Adipocyte (in vitro differentiated cells): ENCODE data around the gene HPS3.

ENCODE experiments used
- DNase-seq: peaks from one replicate; pipeline ENCODE4 v3.0.0-alpha.2; 2015; ENCODE audit warnings: low read depth
- H3K27me3 ChIP-seq: replicated peaks from 2 replicates; pipeline ENCODE4 v1.7.0; 2013; ENCODE audit warnings: mild to moderate bottlenecking, low read length, moderate library complexity; ENCODE audit not compliant: control insufficient read depth, insufficient read depth
- H3K36me3 ChIP-seq: 2 replicates; pipeline ENCODE4 v1.7.0; 2013; ENCODE audit warnings: low read length, mild to moderate bottlenecking, moderate library complexity; ENCODE audit not compliant: control insufficient read depth, insufficient read depth, severe bottlenecking
- H3K4me1 ChIP-seq: 2 replicates; pipeline ENCODE4 v1.7.0; 2013; ENCODE audit warnings: mild to moderate bottlenecking, low read length, moderate library complexity; ENCODE audit not compliant: control insufficient read depth, insufficient read depth
- H3K4me3 ChIP-seq: 2 replicates; pipeline ENCODE4 v1.7.0; 2013; ENCODE audit warnings: mild to moderate bottlenecking, low read length, moderate library complexity
- H3K9ac ChIP-seq: 2 replicates; pipeline ENCODE4 v1.7.0; 2013; ENCODE audit warnings: mild to moderate bottlenecking, low read length, moderate library complexity
- H3K9me3 ChIP-seq: 2 replicates; pipeline ENCODE4 v1.7.0; 2013; ENCODE audit warnings: mild to moderate bottlenecking, low read length, moderate library complexity; ENCODE audit not compliant: control insufficient read depth

Gene HPS3

GRCh38 chr3:149120051-149120972, 9.1 kb upstream of the HPS3 start:
- H3K36me3 ChIP-seq, result no peaks in the 10 kb centered on the region
- no peak overlapping the region for H3K9ac ChIP-seq
- DNase-seq, result peak; percentile 88
- H3K9me3 ChIP-seq, result no peaks in the 10 kb centered on the region
- no peak overlapping the region for H3K4me3 ChIP-seq
- no peaks in the 10 kb centered on the region for H3K27me3 ChIP-seq
- H3K4me1 ChIP-seq, result no peaks in the 10 kb centered on the region

- Histone ChIP-seq H3K27me3 (no peaks in the 10 kb centered on the region), H3K4me1 (no peaks in the 10 kb centered on the region), H3K4me3 (no peak overlapping the region), H3K36me3 (no peaks in the 10 kb centered on the region), H3K9ac (no peak overlapping the region), H3K9me3 (no peaks in the 10 kb centered on the region)
- peak; percentile 25 for DNase-seq
Observed at GRCh38 chr3:149122721-149123578, 6.5 kb upstream of the HPS3 start.

- Histone ChIP-seq H3K9me3 (no peaks in the 10 kb centered on the region), H3K9ac (peak overlapping the region; percentile 95), H3K27me3 (no peaks in the 10 kb centered on the region), H3K4me1 (peaks cover 21% of the 10 kb centered on the region), H3K4me3 (peak overlapping the region; percentile 99), H3K36me3 (no peaks in the 10 kb centered on the region)
- peak; percentile 38 for DNase-seq
Observed at GRCh38 chr3:149128821-149129220, 617 bp upstream of the HPS3 start.

- H3K9me3 ChIP-seq, result no peaks in the 10 kb centered on the region
- no peaks in the 10 kb centered on the region for H3K27me3 ChIP-seq
- H3K4me1 ChIP-seq, result peaks cover 27% of the 10 kb centered on the region
- no peaks in the 10 kb centered on the region for H3K36me3 ChIP-seq
- peak overlapping the region; percentile 99 for H3K4me3 ChIP-seq
- DNase-seq, result no peak
- peak overlapping the region; percentile 95 for H3K9ac ChIP-seq
Observed at GRCh38 chr3:149131589-149131988, 2.2 kb downstream of the HPS3 start.

- H3K4me1 ChIP-seq, result peaks cover 27% of the 10 kb centered on the region
Observed at GRCh38 chr3:149134575-149134974, 5.1 kb downstream of the HPS3 start.

GRCh38 chr3:149142682-149143081, 13.2 kb downstream of the HPS3 start:
- no peak overlapping the region for H3K4me3 ChIP-seq
- no peaks in the 10 kb centered on the region for H3K27me3 ChIP-seq
- peaks cover 54% of the 10 kb centered on the region for H3K36me3 ChIP-seq
- H3K4me1 ChIP-seq, result no peaks in the 10 kb centered on the region
- no peaks in the 10 kb centered on the region for H3K9me3 ChIP-seq
- no peak overlapping the region for H3K9ac ChIP-seq
- no peak for DNase-seq

More at GRCh38 chr3:149134575-149134974, 5.1 kb downstream of the HPS3 start:
- Histone ChIP-seq H3K4me3 (no peak overlapping the region), H3K9me3 (no peaks in the 10 kb centered on the region), H3K36me3 (no peaks in the 10 kb centered on the region), H3K27me3 (no peaks in the 10 kb centered on the region), H3K9ac (no peak overlapping the region)
- no peak for DNase-seq

- no peak overlapping the region for H3K4me3 ChIP-seq
- peaks cover 63% of the 10 kb centered on the region for H3K36me3 ChIP-seq
- no peak overlapping the region for H3K9ac ChIP-seq
- no peaks in the 10 kb centered on the region for H3K4me1 ChIP-seq
- no peak for DNase-seq
- H3K27me3 ChIP-seq, result no peaks in the 10 kb centered on the region
- no peaks in the 10 kb centered on the region for H3K9me3 ChIP-seq
Observed at GRCh38 chr3:149145356-149145755, 15.9 kb downstream of the HPS3 start.

GRCh38 chr3:149145974-149146373, 16.5 kb downstream of the HPS3 start:
- Histone ChIP-seq H3K36me3 (peaks cover 65% of the 10 kb centered on the region), H3K27me3 (no peaks in the 10 kb centered on the region), H3K4me3 (no peak overlapping the region), H3K4me1 (no peaks in the 10 kb centered on the region), H3K9me3 (no peaks in the 10 kb centered on the region), H3K9ac (no peak overlapping the region)
- DNase-seq, result no peak

GRCh38 chr3:149150436-149150835, 21.0 kb downstream of the HPS3 start:
- Histone ChIP-seq H3K9ac (no peak overlapping the region), H3K27me3 (no peaks in the 10 kb centered on the region), H3K4me3 (no peak overlapping the region), H3K4me1 (peaks cover 13% of the 10 kb centered on the region), H3K36me3 (peaks cover 54% of the 10 kb centered on the region), H3K9me3 (no peaks in the 10 kb centered on the region)
- no peak for DNase-seq

GRCh38 chr3:149151843-149152242, 22.4 kb downstream of the HPS3 start:
- H3K36me3 ChIP-seq, result peaks cover 56% of the 10 kb centered on the region
- H3K4me3 ChIP-seq, result no peak overlapping the region
- no peaks in the 10 kb centered on the region for H3K27me3 ChIP-seq
- peak overlapping the region; percentile 3 for H3K9ac ChIP-seq
- H3K9me3 ChIP-seq, result no peaks in the 10 kb centered on the region
- H3K4me1 ChIP-seq, result peaks cover 13% of the 10 kb centered on the region
- DNase-seq, result peak; percentile 54

GRCh38 chr3:149152420-149152819, 23.0 kb downstream of the HPS3 start:
- Histone ChIP-seq H3K27me3 (no peaks in the 10 kb centered on the region), H3K9ac (peak overlapping the region; percentile 3), H3K9me3 (no peaks in the 10 kb centered on the region), H3K36me3 (peaks cover 56% of the 10 kb centered on the region), H3K4me1 (peaks cover 13% of the 10 kb centered on the region), H3K4me3 (no peak overlapping the region)
- DNase-seq, result peak; percentile 47
